ENCODE data around the gene RLN2.

- TF ChIP-seq YY1 (IDR thresholded peaks at IDR 0.05; ENCODE audit: insufficient read depth, insufficient read length) (no peak), SUZ12 (IDR thresholded peaks at IDR 0.05; ENCODE audit: extremely low read depth, insufficient read depth, insufficient read length) (no peak), ZNF274 (IDR thresholded peaks at IDR 0.05; ENCODE audit: low read depth, low read length) (no peak)
Observed at GRCh38 chr9:5286262-5286661, 18.3 kb downstream of the RLN2 start.
